Stimulated activated CD8-positive, alpha-beta memory T cell treated with anti-CD3 and anti-CD28 coated beads, Interleukin-7, amount 100 ng/mL, for 48 hours (primary cell): ENCODE measurements around the gene KRT82.

Experiments
- DNase-seq, 2 donors: peaks; one replicate each; pipeline ENCODE4 v3.0.0-alpha.2; 2020; ENCODE audit warnings: low read depth in 1 of 2; ENCODE audit errors: extremely low read depth in 1 of 2

The KRT82 gene

DNA sequence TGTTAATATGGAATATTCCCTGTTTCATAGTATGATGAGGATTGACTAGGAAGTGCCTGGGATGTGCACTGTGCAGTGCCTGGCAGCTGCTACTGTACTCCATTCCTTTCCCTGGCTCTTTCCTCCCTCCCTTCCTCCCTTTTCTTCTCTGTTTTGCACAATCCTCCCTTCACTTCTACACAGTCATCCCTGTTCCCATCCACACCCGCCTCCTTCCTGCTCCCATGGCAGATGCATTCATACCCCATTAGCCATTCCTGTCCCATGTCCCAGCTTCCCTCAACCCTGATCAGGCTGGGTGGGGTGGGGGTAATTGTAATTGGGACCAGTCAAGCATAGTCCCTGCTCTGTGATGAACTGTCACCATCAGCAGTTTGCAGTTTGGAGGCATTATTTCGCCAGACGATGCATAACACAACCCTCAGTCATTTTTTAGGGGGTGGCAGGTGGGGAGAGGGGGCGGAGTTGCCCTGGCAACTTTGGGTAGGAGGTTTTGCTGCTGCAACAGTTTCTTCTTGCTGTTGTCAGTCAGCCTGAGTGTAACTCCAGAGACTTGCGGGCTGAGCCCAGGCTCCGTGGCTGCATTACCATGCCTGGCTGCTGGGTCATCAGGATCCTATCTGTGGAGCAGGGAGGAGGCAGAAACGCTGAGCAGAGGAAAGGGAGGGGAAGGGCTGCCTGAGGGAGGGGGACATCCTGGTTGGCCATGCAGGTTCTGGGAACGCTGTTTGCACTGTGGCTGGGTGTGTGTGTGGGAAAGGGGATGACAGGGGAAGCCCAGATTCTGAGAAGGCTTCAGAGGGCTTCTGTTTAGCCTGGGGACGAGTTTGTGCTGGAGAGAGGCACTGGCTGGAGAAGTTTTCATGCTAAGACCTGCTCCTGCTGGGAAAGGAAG lies 16.6 kb downstream of the KRT82 start:
- DNase-seq: no peak

DNA sequence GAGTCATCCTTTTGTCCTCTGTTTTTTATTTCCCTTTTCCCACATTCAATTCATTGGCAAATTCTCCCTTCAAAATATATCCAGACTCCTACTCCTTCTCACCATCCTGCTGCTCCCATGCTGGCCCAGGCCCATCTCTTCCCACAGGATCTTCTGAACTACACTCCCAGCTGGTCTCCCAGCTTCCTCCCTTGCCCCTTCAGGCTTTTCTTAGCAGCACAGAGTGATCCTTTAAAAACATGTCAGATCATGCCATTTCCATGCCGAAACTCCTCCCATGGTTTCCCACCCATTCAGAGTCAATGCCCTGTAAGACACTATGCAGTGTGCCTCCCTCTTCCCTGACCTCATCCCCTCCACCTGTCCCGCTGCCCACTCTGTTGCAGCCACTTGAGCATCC lies 18.3 kb downstream of the KRT82 start:
- DNase-seq: no peak

DNA sequence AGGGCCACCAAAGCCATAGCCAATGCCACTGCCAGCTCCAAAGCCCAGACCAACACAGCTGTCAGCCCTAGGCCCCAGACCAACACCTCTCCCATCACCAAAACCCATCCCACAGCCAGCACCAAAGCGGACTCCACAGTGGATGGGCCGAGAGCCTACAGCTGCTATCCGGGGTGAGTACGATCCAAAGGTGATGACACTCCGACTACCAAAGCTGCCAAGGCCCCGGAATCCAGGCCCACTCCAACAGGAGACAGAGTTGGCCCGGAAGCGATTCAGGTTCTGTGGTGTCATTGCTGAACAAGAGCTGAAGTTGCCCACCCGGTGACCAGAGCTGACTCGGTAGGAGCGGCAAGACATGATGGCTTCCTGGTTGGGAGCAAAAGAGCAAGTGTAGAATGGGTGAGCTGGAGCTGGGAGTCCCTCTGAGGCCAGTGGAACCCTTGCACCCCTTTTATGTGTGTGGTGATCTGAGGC lies 20.9 kb downstream of the KRT82 start, which contains the start of gene KRT84:
Gene KRT84 (minus strand): TSS at position 427 of the 477 bp plus-strand sequence. CDS start 67 bp downstream, at position 360.
- no peak for DNase-seq

DNA sequence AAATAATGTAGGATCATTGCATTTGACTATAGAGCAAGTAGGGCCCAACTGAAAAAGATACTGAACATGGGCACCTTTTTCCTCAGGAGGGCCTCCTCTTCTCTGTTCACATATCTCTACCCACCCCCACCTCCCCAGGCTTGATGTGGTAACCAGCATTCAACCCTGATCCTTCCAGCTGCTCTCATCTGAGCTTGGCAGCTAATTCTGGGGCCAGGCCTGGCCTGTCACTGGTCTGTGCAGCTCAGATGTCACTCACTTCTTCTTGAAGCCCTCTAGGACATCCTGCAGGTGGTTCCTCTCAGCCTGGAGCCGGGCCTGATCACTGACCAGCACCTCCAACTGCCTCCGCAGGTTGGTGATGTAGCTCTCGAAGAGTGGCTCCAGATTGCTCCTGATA lies 22.8 kb downstream of the KRT82 start:
- no peak for DNase-seq

DNA sequence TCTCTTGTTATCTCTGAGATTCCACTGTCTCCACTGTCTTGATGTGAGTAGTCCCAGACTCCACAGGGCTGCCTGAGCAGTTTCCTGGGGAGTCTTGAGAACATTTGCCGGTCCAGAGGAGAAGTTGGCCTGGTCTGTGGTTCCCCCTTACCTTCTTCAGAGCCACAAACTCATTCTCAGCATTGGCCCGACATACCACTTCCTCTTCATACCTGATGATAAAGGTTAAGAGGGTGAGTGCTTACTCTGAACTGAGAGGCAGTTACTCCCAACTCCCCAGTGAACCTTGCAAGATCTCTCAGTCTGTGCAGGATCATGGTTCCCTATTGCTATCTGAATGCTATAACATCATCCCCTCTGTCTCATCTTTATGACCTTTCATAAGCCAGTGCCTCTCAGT lies 23.3 kb downstream of the KRT82 start:
- DNase-seq: no peak

DNA sequence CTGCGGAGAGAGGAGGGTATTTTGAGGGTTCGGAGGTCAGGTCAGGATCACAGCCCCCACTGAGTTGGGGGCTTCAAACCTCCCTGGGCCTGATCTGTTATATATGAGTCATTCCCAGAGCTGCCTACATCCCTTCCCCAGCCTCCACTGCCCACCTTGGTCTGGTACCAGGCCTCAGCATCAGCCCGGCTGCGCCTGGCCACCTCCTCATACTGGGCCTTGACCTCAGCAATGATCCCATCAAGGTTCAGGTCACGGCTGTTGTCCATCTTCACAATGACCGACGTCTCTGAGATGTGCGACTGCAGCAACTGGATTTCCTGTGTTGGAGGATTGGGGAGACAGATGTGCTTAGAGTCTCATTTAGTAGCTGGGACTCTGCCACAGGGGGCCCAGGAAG lies 24.9 kb downstream of the KRT82 start:
- no peak for DNase-seq

DNA sequence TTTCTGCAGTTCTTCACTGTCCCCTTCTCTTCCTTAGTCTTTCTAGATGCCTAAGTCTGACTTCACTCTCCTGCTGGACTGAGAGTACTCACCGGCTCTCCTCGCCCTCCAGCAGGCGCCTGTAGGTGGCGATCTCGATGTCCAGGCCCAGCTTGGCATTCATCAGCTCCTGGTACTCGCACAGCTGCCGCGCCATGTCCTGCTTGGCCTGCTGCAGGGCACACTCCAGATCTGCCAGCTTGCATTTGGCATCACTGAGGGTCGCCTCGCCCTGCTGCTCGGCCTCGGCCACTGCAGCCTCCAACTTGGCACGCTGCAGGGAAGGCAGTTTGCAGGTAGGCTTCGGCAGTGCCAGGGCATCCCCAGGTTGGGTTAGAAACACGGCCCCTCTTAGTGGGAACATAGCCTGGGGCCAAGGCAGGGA lies 25.9 kb downstream of the KRT82 start:
- no peak for DNase-seq

DNA sequence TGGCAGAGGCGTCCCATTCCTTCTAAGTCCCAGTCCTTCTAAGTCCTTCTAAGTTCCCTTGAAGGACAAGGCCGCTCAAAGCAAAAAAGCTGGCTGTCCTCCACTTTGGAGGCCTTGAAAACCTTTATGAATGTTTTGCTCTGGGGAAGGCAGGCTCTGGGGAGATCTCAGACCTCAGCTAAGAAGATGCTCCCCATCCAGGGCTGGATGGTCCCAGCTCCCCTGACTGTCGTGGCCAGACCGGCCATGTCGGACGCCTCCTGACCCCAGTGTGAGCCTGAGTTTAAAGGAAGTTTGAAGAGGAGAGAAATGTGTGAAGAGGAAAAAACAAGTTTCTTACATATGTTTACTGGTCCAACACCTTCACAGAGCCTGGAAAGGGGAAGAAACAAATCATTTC lies 26.6 kb downstream of the KRT82 start:
- DNase-seq: no peak

DNA sequence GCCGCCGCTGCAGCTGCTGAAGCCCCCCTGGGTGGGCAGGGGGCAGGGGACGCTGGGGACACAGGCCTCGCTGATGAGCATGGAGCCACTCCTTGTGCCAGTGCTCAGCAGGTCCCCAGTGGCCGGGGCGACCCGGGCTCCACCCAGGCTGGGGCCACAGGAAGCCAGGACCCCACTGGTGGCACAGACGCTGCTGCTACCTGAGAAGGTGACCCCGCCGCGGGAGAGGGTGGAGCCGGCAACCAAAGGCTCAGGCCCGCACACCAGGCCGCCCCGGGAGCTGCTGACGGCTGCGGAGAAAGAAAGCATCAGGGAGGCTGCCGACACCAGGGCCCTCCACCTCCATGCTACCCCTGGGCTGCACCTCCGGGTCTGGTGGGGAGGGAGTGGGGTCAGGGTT lies 28.0 kb downstream of the KRT82 start:
- no peak for DNase-seq

DNA sequence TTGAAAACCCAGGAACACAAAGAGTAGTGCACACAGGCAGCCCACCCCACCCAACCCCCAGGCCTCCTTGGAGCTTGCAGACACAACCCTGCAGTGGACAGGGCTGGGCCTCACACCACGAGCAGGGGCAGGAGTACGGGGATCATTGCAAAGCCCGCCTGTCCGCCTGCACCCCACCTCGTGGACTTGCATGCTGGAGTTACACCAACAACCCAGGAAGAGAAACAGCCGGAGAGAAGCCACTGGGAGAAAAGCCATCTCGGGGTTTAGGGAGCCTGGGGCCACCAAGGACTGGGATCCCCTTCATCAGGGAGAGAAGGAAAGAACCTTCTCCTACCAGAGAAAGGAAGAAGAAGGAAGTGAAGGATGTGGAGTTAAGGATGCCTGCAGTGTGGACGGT lies 28.9 kb downstream of the KRT82 start:
- DNase-seq: no peak

DNA sequence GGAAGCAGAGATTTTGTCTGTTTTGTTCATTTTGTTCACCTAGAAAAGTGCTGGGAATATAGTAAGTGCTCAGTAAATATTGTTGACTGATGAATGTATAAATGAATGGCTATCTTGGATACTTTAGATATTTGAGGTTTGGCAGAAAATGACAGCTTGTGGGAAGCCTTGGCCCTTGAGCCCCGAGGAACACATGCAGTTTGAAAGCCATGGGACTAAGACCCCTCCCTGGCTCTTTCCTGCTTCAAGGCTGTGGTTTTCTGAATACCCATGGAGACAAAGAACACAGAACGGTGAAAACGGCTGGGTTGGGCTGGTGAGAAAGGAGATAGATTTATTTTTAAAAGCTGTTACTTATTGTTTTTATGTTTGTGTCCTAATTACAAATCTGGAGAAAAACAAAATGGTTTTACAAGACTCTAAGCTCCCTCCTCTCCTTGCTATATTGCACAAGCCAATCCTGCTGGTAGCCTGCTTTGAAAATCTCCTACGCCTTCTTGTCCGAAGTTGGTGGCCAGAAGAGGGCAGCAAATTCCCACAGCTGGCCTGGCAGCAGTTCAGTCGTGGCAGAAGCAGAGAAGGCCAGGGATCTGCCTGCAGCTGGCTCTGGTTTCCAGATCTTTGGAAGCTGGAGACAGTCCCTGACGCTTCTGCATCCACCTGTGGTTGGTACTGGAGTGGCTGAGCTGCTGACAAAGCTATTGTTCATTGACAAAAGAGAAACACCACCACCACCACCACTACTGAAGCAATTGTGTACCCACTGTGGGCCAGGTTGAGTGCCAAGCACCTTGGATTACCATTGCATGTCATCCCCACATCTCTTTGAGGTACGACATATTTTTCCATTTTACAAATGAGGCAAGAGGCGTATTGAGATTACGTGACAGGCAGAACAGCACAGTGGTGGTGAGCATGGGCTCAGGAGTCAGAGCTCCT lies 33.6 kb downstream of the KRT82 start:
- peak in 1 of 2 donors; percentile 32 for DNase-seq

DNA sequence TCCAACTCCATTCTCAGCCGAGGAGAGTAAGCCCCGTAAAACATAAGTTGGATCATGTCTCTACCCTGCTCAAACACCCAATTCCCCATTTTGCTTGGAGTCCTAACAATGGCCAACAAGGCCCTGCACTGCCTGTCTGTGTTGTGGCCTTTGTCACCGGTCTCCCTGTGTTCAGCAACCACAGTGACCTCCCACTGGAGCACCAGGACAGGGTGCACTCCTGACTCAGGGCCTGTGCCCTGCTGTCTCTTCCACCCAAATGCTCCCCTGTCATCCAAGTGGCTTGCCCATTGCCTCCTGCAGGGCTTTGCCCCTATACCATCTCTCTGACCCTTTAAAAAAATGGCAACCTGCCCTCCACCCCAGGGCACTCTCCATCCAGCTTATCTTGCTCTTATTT lies 34.4 kb downstream of the KRT82 start:
- DNase-seq: no peak

DNA sequence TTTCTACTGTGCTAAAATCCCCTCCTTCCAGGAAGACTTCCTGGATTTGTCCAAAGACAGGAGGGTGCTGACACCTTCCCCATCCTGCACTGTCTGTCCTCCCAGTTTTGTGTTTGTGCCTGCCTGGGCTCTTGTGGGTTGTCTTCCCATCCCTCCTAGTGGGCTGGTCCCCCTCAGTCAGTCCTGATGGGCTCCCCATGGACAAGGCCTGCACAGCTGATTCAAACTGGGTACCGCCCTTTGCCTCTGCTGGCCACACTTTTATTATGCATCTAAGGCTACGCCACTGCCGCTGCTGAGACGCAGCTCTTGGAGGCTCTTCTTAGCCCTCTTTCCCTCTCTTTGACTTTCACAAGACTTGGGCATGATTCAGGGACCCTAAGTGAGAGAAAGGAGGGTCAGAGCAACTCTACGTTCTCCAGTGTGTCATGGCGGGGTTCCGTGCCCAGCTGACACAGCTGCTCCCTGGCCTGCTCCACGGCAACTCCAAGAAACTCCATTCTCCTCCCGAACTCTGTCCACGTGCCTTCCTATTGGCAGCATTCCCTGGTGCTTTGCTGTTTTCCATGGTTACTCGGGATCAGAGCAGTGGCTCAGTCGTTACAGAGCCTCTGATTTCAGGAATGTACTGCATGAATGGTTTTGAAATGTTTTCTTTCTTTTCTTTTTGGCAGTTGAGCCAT lies 35.1 kb downstream of the KRT82 start:
- no peak for DNase-seq

DNA sequence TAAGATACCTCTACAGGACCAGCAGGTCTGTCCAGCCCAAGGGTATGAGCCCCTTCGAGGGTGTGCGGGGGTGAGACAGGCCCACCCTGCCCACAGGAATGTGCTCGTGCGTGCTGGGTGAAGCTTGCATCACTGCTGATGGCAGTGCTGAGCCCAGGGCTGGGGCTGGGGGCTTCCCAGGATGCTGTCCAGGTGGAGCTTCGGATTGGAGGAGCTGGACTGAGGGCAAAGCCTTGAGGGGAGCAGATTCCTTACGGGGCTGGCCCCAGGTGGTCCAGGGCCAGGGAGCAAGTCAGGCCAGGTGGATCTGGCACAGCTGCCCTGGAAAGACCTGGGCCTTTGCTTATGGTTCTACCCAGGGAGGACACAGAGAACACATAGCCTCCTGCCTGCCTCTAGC lies 36.3 kb downstream of the KRT82 start:
- DNase-seq: no peak

DNA sequence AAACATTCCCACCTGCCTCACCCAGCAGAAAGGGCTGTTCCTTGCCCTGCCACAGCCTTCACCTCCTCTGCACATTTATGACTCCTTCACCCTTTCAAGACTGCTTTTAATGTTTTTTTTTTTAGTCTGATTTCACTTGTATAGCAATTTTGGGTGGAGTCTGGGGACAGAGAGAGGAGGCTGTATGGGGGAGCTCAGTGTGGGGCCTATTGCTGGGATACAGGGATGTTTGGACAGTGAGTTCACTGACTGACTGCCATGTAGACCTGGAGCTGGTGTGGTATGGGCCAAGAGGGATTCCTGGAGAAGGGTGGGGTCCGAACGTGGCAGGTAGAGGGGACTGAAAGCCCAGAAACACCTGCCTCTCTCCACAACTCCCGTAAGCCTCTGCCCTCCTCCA lies 36.9 kb downstream of the KRT82 start:
- no peak for DNase-seq

DNA sequence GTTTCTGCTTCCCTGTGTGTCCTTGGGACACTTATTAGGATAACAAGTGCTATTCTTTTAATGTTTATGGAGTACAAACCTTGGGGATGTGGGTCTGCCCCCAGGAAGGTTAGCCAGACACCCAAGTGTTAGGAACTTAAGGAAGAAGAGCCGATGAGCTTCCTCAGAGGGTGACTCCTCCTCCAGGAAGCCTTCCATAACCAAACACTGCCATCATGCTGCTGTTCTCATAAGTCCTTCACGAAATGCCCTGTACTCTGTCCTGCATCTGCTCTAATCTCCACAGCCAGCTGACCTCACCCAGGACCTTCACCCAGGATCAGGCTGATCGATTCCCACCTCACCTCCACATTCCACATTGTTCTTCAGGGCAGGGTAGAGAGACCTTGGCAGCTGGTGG lies 37.6 kb downstream of the KRT82 start:
- DNase-seq: no peak

DNA sequence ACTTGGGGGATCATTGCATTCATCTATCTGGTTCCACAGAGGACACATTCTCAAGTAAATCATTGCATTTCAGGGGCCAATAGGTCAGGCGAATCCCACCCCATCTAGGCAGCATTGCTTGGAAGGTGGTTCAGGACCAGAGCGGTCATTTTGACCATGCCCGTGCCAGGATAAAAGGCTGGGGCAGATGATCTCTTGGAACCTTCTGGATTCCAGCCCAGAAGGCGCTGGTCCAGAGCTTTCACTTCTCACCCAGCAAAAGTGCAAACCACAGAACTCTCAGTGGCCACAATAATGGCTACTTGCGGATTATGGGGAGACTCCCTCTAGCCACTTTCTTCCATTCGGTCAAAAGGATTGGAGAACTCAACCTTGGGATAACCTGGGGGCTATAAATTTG lies 38.3 kb downstream of the KRT82 start:
- DNase-seq: no peak

DNA sequence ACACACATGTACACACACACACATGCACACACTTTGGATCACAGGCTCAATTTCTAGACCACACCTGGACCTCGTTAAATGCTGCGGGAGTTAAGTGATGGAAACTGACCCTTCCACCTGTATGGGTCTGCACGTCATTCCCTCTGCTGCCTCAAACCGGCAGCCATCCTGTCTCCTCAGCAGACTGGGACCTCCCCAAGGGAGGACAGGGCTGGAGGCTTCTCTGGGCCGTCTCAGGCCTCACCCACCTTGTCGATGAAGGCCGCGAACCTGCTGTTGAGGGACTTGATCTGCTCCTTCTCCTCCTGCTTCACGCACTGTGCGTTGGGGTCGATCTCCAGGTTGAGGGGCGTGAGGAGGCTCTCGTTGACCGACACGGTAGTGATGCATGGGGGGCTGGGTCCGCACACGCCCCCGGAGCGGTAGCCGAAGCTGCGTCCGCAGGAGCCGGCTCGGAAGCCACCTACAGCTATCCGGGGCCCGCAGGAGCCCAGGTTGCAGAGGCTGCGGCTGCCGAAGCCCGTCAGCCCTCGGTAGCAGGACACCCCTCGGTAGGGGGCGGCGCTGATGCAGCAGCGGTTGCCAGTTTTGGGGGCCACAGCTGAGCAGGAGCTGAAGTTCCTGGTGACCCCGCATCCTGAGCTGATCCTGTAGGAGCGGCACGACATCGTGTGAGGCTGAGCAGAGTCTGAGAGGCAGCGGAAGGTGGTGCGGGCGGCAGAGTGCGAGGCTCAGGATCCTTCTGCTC lies 39.2 kb downstream of the KRT82 start, which contains the start of gene KRT85:
Gene KRT85 (minus strand): TSS at position 744 of the 748 bp plus-strand sequence. CDS start 76 bp downstream, at position 668.
- DNase-seq: no peak

DNA sequence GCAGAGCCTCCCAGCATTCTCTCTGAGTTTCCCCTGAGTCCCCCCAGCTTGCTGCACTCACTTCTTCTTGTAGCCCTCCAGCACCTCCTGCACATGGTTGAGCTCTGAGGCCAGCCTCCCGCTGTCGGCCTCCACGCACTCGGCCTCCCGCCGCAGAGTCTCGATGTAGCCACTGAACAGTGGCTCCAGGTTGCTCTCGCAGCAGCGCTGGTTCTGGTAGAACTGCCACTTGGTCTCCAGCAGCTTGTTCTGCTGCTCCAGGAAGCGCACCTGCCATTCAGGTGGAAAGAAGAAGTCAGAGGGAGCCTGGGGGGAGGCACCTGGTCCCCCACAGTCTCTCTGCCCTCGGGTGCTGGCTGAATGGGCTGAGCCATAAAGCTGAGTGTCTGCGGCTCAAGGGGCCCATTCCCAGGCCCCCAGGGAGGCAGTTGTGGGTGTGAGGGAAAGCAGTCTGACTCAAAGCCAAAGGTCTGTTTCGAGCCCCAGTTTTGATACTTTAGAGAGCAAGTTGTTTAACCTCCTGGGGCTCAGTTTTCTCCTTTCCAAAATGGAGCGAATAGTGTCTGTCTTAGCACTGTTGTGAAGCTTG lies 41.1 kb downstream of the KRT82 start:
- DNase-seq: no peak

DNA sequence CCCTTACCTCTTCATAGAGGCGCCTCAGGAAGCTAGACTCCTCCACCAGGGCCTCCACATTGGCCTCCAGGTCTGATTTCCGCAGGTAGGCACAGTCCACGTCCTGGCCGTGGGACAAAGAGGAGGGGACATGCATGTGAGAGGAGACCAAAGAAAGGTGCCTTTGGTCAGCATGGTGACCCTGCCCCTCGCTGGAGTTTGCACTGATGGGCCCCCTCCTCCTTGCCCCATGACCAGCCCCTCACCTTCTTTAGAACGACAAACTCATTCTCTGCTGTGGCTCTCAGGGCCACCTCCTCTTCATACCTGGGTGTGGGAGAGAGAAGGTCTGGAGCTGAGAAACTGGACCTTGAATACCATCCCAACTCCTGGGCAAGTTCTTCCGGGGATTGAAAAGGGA lies 42.1 kb downstream of the KRT82 start:
- DNase-seq: no peak
